Measurements from ENCODE around the gene PLCB2.

PLCB2 gene

GRCh38 chr15:40253167-40253790, 54.5 kb downstream of the PLCB2 start:
- no peak for TF ChIP-seq EZH2phosphoT487 (IDR thresholded peaks at IDR 0.05; ENCODE audit: borderline replicate concordance)
- TF ChIP-seq, protein P1, sequence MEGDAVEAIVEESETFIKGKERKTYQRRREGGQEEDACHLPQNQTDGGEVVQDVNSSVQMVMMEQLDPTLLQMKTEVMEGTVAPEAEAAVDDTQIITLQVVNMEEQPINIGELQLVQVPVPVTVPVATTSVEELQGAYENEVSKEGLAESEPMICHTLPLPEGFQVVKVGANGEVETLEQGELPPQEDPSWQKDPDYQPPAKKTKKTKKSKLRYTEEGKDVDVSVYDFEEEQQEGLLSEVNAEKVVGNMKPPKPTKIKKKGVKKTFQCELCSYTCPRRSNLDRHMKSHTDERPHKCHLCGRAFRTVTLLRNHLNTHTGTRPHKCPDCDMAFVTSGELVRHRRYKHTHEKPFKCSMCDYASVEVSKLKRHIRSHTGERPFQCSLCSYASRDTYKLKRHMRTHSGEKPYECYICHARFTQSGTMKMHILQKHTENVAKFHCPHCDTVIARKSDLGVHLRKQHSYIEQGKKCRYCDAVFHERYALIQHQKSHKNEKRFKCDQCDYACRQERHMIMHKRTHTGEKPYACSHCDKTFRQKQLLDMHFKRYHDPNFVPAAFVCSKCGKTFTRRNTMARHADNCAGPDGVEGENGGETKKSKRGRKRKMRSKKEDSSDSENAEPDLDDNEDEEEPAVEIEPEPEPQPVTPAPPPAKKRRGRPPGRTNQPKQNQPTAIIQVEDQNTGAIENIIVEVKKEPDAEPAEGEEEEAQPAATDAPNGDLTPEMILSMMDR (conservative IDR thresholded peaks at IDR 0.05; ENCODE audit: low read length) = no peak
- H3K4me1 ChIP-seq (ENCODE audit: insufficient read depth, low read length, poor library complexity, severe bottlenecking) = no peaks in the 10 kb centered on the region
- H3K4me2 ChIP-seq (ENCODE audit: low read depth, low read length, poor library complexity, severe bottlenecking) = no peak overlapping the region
- no peaks in the 10 kb centered on the region for H3K27me3 ChIP-seq (ENCODE audit: insufficient read depth, low read length, poor library complexity, severe bottlenecking)
- H2AFZ ChIP-seq (ENCODE audit: low read length) = no peak overlapping the region
- H3K9me2 ChIP-seq (replicated peaks; ENCODE audit: low read depth, low read length) = no peaks in the 10 kb centered on the region
- H4K20me1 ChIP-seq (ENCODE audit: insufficient read depth, low read length, poor library complexity, severe bottlenecking) = no peaks in the 10 kb centered on the region
- H3K79me2 ChIP-seq (ENCODE audit: insufficient read depth, low read length) = no peaks in the 10 kb centered on the region
- H3K4me3 ChIP-seq (ENCODE audit: low read length, poor library complexity, severe bottlenecking) = no peak overlapping the region
- no peaks in the 10 kb centered on the region for H3K36me3 ChIP-seq (ENCODE audit: insufficient read depth, low read length)
- H3K9ac ChIP-seq (ENCODE audit: low read depth, low read length, poor library complexity, severe bottlenecking) = no peak overlapping the region
- H3K9me3 ChIP-seq (ENCODE audit: insufficient read depth, low read depth, low read length) = no peaks in the 10 kb centered on the region
- H3F3A ChIP-seq (ENCODE audit: low read depth) = no peaks in the 10 kb centered on the region

- H3K4me2 ChIP-seq (ENCODE audit: low read depth, low read length, poor library complexity, severe bottlenecking) = no peak overlapping the region
- H3K79me2 ChIP-seq (ENCODE audit: insufficient read depth, low read length) = no peaks in the 10 kb centered on the region
- H3F3A ChIP-seq (ENCODE audit: low read depth) = no peaks in the 10 kb centered on the region
- no peaks in the 10 kb centered on the region for H3K4me1 ChIP-seq (ENCODE audit: insufficient read depth, low read length, poor library complexity, severe bottlenecking)
- TF ChIP-seq, protein P1 (conservative IDR thresholded peaks at IDR 0.05; ENCODE audit: low read length) = no peak
- TF ChIP-seq EZH2phosphoT487 (IDR thresholded peaks at IDR 0.05; ENCODE audit: borderline replicate concordance) = no peak
- H3K9me2 ChIP-seq (replicated peaks; ENCODE audit: low read depth, low read length) = no peaks in the 10 kb centered on the region
- H4K20me1 ChIP-seq (ENCODE audit: insufficient read depth, low read length, poor library complexity, severe bottlenecking) = no peaks in the 10 kb centered on the region
- no peaks in the 10 kb centered on the region for H3K36me3 ChIP-seq (ENCODE audit: insufficient read depth, low read length)
- no peaks in the 10 kb centered on the region for H3K9me3 ChIP-seq (ENCODE audit: insufficient read depth, low read depth, low read length)
- H3K9ac ChIP-seq (ENCODE audit: low read depth, low read length, poor library complexity, severe bottlenecking) = no peak overlapping the region
- no peak overlapping the region for H2AFZ ChIP-seq (ENCODE audit: low read length)
- H3K4me3 ChIP-seq (ENCODE audit: low read length, poor library complexity, severe bottlenecking) = no peak overlapping the region
- no peaks in the 10 kb centered on the region for H3K27me3 ChIP-seq (ENCODE audit: insufficient read depth, low read length, poor library complexity, severe bottlenecking)
These were observed 55.1 kb downstream of the PLCB2 start for GRCh38 chr15:40252438-40253166.

DNA sequence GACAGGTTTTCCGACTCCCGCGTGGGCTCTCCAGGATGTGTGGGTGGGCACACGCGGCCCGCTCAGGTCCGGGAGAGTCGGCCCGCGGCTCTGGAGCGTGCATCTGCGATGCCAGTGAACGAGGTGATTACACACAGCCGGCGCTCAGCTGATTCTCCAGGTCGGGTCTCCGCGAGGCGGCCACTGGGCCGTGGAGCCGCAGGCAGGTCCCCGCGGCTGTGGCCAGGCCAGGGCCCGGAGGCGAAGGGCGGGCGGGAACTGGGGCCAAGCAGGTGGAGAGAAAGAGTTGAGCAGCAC, 55.6 kb downstream of the PLCB2 start:
- H3K9me2 ChIP-seq (replicated peaks; ENCODE audit: low read depth, low read length) = no peaks in the 10 kb centered on the region
- no peaks in the 10 kb centered on the region for H3K36me3 ChIP-seq (ENCODE audit: insufficient read depth, low read length)
- TF ChIP-seq EZH2phosphoT487 (IDR thresholded peaks at IDR 0.05; ENCODE audit: borderline replicate concordance) = no peak
- TF ChIP-seq, protein P1 (conservative IDR thresholded peaks at IDR 0.05; ENCODE audit: low read length) = no peak
- no peaks in the 10 kb centered on the region for H3K9me3 ChIP-seq (ENCODE audit: insufficient read depth, low read depth, low read length)
- no peaks in the 10 kb centered on the region for H4K20me1 ChIP-seq (ENCODE audit: insufficient read depth, low read length, poor library complexity, severe bottlenecking)
- H3K4me2 ChIP-seq (ENCODE audit: low read depth, low read length, poor library complexity, severe bottlenecking) = no peak overlapping the region
- H3K9ac ChIP-seq (ENCODE audit: low read depth, low read length, poor library complexity, severe bottlenecking) = no peak overlapping the region
- no peaks in the 10 kb centered on the region for H3K27me3 ChIP-seq (ENCODE audit: insufficient read depth, low read length, poor library complexity, severe bottlenecking)
- H3K4me3 ChIP-seq (ENCODE audit: low read length, poor library complexity, severe bottlenecking) = no peak overlapping the region
- H3K79me2 ChIP-seq (ENCODE audit: insufficient read depth, low read length) = no peaks in the 10 kb centered on the region
- no peaks in the 10 kb centered on the region for H3F3A ChIP-seq (ENCODE audit: low read depth)
- no peak overlapping the region for H2AFZ ChIP-seq (ENCODE audit: low read length)
- H3K4me1 ChIP-seq (ENCODE audit: insufficient read depth, low read length, poor library complexity, severe bottlenecking) = no peaks in the 10 kb centered on the region

Data from Loucy (cell line).